ENCODE data around the gene FAM107B. TPM values are rescaled to one million over a fixed set of nuclear protein-coding genes. Genes with fewer than 3 reads are reported as not detected.
A peak's percentile ranks its signal among the peaks of the same experiment; 100 is the strongest.

FAM107B gene
- 10 to 100 TPM; 12.3 to 41.3 (median 31.8) TPM for total RNA-seq

DNA sequence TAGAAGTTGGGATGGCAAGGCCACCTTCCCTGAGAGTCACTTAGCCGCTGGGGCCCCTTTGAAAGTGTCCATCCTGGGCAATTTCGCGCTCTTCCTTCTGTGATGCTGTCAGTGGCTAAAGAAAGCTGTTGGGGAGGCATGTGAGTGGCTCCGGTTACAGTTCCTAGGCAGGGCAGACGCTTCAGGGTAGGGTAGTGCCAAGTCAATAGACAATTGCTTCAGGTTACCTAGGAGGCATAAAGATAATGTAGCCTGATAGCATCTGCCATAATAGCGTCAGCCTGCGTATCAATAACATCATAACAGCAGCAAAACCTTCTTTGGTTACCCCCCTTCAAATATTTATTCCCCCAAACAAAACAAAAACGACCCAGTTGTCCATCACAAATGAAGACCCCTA is at the start of gene FAM107B:
FAM107B (minus strand) TSS at position 101 of the 400 bp plus-strand sequence. CDS start 234 bp downstream, outside the sequence.
- intact Hi-C loops (cut with DNase I) = no loop called here
- no peaks in the 10 kb centered on the region for H3K9me3 ChIP-seq
- DNase-seq = no peak
- no peaks in the 10 kb centered on the region for H3K36me3 ChIP-seq
- no peaks in the 10 kb centered on the region for H3K27me3 ChIP-seq
- H3K4me3 ChIP-seq (replicated peaks in 1 of 3) = no peak within 1 kb of the TSS
- no peak within 1 kb of the TSS for H3K27ac ChIP-seq
- no peak for TF ChIP-seq POLR2A (IDR thresholded peaks at IDR 0.05)
- TF ChIP-seq, protein P1, sequence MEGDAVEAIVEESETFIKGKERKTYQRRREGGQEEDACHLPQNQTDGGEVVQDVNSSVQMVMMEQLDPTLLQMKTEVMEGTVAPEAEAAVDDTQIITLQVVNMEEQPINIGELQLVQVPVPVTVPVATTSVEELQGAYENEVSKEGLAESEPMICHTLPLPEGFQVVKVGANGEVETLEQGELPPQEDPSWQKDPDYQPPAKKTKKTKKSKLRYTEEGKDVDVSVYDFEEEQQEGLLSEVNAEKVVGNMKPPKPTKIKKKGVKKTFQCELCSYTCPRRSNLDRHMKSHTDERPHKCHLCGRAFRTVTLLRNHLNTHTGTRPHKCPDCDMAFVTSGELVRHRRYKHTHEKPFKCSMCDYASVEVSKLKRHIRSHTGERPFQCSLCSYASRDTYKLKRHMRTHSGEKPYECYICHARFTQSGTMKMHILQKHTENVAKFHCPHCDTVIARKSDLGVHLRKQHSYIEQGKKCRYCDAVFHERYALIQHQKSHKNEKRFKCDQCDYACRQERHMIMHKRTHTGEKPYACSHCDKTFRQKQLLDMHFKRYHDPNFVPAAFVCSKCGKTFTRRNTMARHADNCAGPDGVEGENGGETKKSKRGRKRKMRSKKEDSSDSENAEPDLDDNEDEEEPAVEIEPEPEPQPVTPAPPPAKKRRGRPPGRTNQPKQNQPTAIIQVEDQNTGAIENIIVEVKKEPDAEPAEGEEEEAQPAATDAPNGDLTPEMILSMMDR (IDR thresholded peaks at IDR 0.05) = no peak
- 91 to 96% methylated on average over 8 of the region's 8 CpGs for WGBS, 2 donors
- no peaks in the 10 kb centered on the region for H3K4me1 ChIP-seq

DNA sequence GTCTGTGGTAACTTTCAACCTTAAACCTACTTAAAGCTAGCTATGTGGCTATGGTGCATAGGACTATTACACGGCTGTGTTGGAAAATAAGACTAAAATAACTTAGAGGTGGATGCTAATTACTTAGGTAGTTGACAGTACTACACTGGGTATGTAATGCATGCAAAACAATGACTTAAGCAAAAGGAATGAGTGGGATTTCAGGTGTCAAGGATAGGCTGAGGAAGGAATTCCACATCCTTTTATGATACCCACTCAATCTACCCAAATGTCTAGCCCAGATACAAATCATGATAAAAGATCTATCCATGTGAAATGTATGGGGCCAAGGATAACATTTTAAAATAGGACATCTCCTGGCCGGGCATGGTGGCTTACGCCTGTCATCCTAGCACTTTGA is 49.3 kb upstream of the FAM107B start:
- 89 to 97% methylated on average over 3 of the region's 3 CpGs for whole genome bisulfite sequencing, 2 donors
- H3K27me3 ChIP-seq = no peaks in the 10 kb centered on the region
- DNase-seq = no peak
- H3K36me3 ChIP-seq = no peaks in the 10 kb centered on the region
- H3K9me3 ChIP-seq = no peaks in the 10 kb centered on the region
- H3K27ac ChIP-seq = no peak overlapping the region
- H3K4me3 ChIP-seq (replicated peaks in 1 of 3) = no peak overlapping the region
- no peak for TF ChIP-seq POLR2A (IDR thresholded peaks at IDR 0.05)
- TF ChIP-seq, protein P1 (IDR thresholded peaks at IDR 0.05) = no peak
- intact Hi-C loops (cut with DNase I) = loop anchor here (10.0 kb wide), 1 partner anchor 289 kb away; no protein-coding TSS in a partner anchor
- H3K4me1 ChIP-seq = peaks cover 0 to 23% of the 10 kb centered on the region in 2 donors

DNA sequence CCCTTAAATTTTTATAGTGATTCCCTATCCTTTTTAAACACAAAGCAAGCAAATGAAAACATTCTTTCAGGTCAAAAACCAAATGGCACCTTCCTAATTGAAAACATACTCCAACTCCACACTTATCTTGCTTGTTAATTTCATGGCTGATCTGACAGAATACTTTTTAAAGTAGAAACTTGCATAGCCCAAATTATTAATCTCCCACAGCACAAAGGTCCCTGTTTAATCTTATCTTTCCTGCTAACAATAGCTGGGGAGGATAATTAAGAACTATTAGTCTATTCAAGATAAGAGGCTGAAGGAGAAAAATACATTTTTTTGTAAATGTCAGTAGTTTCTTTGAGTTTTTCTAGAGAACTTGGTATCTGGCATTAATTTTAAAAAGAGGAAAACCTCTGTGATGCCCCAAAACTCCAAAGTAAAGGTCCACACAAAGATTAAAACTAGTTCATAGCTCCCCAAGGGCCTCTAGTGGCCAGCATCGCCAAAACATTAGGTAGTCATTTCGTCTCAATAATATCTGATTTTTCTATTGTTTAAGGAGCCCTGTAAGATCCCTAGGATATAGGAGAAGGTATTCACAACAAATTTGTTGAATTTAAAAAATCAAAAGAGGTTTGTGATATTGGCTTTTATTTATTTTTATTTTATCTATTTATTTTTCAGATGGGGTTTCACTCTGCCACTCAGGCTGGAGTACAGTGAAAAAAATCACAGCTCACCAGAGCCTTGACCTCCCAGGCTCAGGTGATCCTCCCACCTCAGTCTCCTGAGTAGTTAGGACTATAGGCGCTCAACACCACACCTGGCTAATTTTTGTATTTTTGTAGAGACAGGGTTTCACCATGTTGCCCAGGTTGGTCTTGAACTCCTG is 48.4 kb upstream of the FAM107B start:
- 37 to 39% methylated on average over 3 of the region's 3 CpGs for WGBS, 2 donors
- Histone ChIP-seq H3K9me3 (no peaks in the 10 kb centered on the region), H3K4me3 (replicated peaks in 1 of 3) (no peak overlapping the region), H3K4me1 (peaks cover 0 to 30% of the 10 kb centered on the region in 2 donors), H3K27me3 (no peaks in the 10 kb centered on the region), H3K27ac (no peak overlapping the region), H3K36me3 (no peaks in the 10 kb centered on the region)
- intact Hi-C loops (cut with DNase I) = loop anchor here (10.0 kb wide), 1 partner anchor 288 kb away; no protein-coding TSS in a partner anchor
- peak; percentile 39 to 52 for DNase-seq
- TF ChIP-seq, protein P1 (IDR thresholded peaks at IDR 0.05) = peak in 4 of 6 experiments; percentile 60 to 76 (median 71)
- TF ChIP-seq POLR2A (IDR thresholded peaks at IDR 0.05) = no peak

DNA sequence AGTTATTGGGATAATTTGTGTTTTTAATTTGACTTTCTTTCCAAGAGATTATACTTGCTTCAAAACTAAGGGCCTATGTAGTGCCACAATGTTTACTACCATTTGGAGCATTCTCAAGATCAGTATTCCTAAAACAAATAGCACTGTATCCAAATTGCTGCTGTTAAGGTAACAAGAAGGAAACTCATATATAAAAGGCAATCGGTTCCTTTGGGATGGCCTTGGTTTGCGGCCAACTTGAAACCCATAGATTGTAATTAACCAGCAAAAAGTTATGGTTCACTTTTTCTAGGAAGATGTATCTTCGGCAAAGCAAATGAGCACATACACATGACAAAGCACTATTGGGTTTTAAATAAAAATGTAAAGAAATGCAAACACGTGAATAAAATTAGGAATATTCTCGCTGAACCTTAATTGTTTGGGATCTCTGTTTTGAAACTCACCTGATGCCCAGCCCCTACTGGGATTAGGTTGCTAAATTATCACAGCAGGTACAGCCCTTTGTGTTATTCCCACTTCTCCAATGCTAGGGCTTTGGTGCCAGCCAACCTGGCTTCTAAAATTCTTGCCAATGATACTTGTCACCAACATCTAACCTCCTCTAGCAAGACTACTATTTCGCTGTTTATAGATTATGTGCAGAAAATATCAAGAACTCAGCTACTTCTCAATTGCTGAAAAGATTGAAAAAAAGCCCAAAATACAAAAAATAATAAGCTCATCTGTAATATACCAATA is 47.1 kb upstream of the FAM107B start:
- H3K27ac ChIP-seq = no peak overlapping the region
- H3K9me3 ChIP-seq = no peaks in the 10 kb centered on the region
- no peak overlapping the region for H3K4me3 ChIP-seq (replicated peaks in 1 of 3)
- no peaks in the 10 kb centered on the region for H3K27me3 ChIP-seq
- peaks cover 8 to 30% of the 10 kb centered on the region in 2 donors for H3K4me1 ChIP-seq
- DNase-seq = no peak
- TF ChIP-seq, protein P1 (IDR thresholded peaks at IDR 0.05) = no peak
- TF ChIP-seq POLR2A (IDR thresholded peaks at IDR 0.05) = no peak
- H3K36me3 ChIP-seq = no peaks in the 10 kb centered on the region
- 73 to 88% methylated on average over 6 of the region's 6 CpGs for WGBS, 2 donors
- intact Hi-C loops (cut with DNase I) = loop anchor here (10.0 kb wide), 1 partner anchor 287 kb away; no protein-coding TSS in a partner anchor

All from thyroid gland (tissue), 4 donors.